ENCODE results near the gene DYRK4. TPM values are rescaled to one million over a fixed set of nuclear protein-coding genes. Genes with fewer than 3 reads are reported as not detected.

The DYRK4 gene
- total and polyA plus RNA-seq, 2 experiments from 2014 or later = 65.1 to 90.4 TPM

- TF ChIP-seq CTCF (IDR thresholded peaks at IDR 0.05; ENCODE audit: low read depth, low read length) = no peak
- no peaks in the 10 kb centered on the region for H3K9me3 ChIP-seq (ENCODE audit: low read depth)
- no peak overlapping the region for H3K4me3 ChIP-seq
- DNase-seq (ENCODE audit: low read depth in 1 of 2, low spot score in 1 of 2) = no peak
- H3K4me1 ChIP-seq (ENCODE audit: low read depth) = no peaks in the 10 kb centered on the region
- no peaks in the 10 kb centered on the region for H3K36me3 ChIP-seq
- H3K27me3 ChIP-seq = peaks cover 8% of the 10 kb centered on the region
- no peak overlapping the region for H3K27ac ChIP-seq
Observed at GRCh38 chr12:4566474-4566873, 4.5 kb downstream of the DYRK4 start.

- Histone ChIP-seq H3K9me3 (ENCODE audit: low read depth) (no peaks in the 10 kb centered on the region), H3K27ac (no peak overlapping the region), H3K4me3 (no peak overlapping the region), H3K36me3 (no peaks in the 10 kb centered on the region), H3K27me3 (peaks cover 8% of the 10 kb centered on the region), H3K4me1 (ENCODE audit: low read depth) (no peaks in the 10 kb centered on the region)
- no peak for TF ChIP-seq CTCF (IDR thresholded peaks at IDR 0.05; ENCODE audit: low read depth, low read length)
- no peak for DNase-seq (ENCODE audit: low read depth in 1 of 2, low spot score in 1 of 2)
Observed at GRCh38 chr12:4567073-4567881, 5.3 kb downstream of the DYRK4 start.

GRCh38 chr12:4569261-4569660, 7.3 kb downstream of the DYRK4 start:
- Histone ChIP-seq H3K36me3 (no peaks in the 10 kb centered on the region), H3K27me3 (no peaks in the 10 kb centered on the region), H3K4me3 (no peak overlapping the region), H3K27ac (no peak overlapping the region), H3K9me3 (ENCODE audit: low read depth) (no peaks in the 10 kb centered on the region), H3K4me1 (ENCODE audit: low read depth) (no peaks in the 10 kb centered on the region)
- TF ChIP-seq CTCF (IDR thresholded peaks at IDR 0.05; ENCODE audit: low read depth, low read length) = no peak
- no peak for DNase-seq (ENCODE audit: low read depth in 1 of 2, low spot score in 1 of 2)

- TF ChIP-seq CTCF (IDR thresholded peaks at IDR 0.05; ENCODE audit: low read depth, low read length) = no peak
- no peak overlapping the region for H3K27ac ChIP-seq
- no peak overlapping the region for H3K4me3 ChIP-seq
- H3K4me1 ChIP-seq (ENCODE audit: low read depth) = no peaks in the 10 kb centered on the region
- H3K36me3 ChIP-seq = no peaks in the 10 kb centered on the region
- H3K27me3 ChIP-seq = no peaks in the 10 kb centered on the region
- H3K9me3 ChIP-seq (ENCODE audit: low read depth) = no peaks in the 10 kb centered on the region
- no peak for DNase-seq (ENCODE audit: low read depth in 1 of 2, low spot score in 1 of 2)
Observed at GRCh38 chr12:4572680-4573079, 10.7 kb downstream of the DYRK4 start.

- H3K4me1 ChIP-seq (ENCODE audit: low read depth) = no peaks in the 10 kb centered on the region
- TF ChIP-seq CTCF (IDR thresholded peaks at IDR 0.05; ENCODE audit: low read depth, low read length) = no peak
- H3K27ac ChIP-seq = no peak overlapping the region
- H3K9me3 ChIP-seq (ENCODE audit: low read depth) = no peaks in the 10 kb centered on the region
- H3K4me3 ChIP-seq = no peak overlapping the region
- peak in 1 of 2 donors; percentile 22 for DNase-seq (ENCODE audit: low read depth in 1 of 2, low spot score in 1 of 2)
- H3K27me3 ChIP-seq = no peaks in the 10 kb centered on the region
- H3K36me3 ChIP-seq = no peaks in the 10 kb centered on the region
Observed at GRCh38 chr12:4579305-4580102, 17.5 kb downstream of the DYRK4 start.
